ENCODE data around the gene IFNLR1.

GRCh38 chr1:24110642-24111261 is 76.3 kb downstream of the IFNLR1 start:
- TF ChIP-seq RAD21 (IDR thresholded peaks at IDR 0.05 in 1 of 2, conservative IDR thresholded peaks at IDR 0.05 in 1 of 2; ENCODE audit: low read depth in 2 of 2, low read length in 2 of 2) (no peak), JUND (IDR thresholded peaks at IDR 0.05; ENCODE audit: low read length) (no peak), CTCF (IDR thresholded peaks at IDR 0.05; ENCODE audit: control extremely low read depth in 1 of 3, insufficient read depth in 1 of 3, low read depth in 1 of 3, low read length in 3 of 3) (no peak), SRF (IDR thresholded peaks at IDR 0.05; ENCODE audit: low read depth, low read length) (no peak), POLR2A (IDR thresholded peaks at IDR 0.05; ENCODE audit: control extremely low read depth in 1 of 2, low read depth in 2 of 2, low read length in 2 of 2) (no peak), YY1 (IDR thresholded peaks at IDR 0.05; ENCODE audit: low read depth, low read length) (no peak), USF2 (IDR thresholded peaks at IDR 0.05; ENCODE audit: low read length) (no peak), GABPA (IDR thresholded peaks at IDR 0.05; ENCODE audit: borderline replicate concordance, insufficient read depth, low read length) (no peak), EP300 (IDR thresholded peaks at IDR 0.05; ENCODE audit: borderline replicate concordance in 1 of 2, low read depth in 2 of 2, low read length in 2 of 2) (no peak), FOSL1 (IDR thresholded peaks at IDR 0.05; ENCODE audit: insufficient read depth, low read depth, low read length) (no peak), SP2 (IDR thresholded peaks at IDR 0.05; ENCODE audit: low read length) (no peak)

Measured in H1 (cell line).